ENCODE data around the gene TPRG1. TPM values are rescaled to one million over a fixed set of nuclear protein-coding genes. Genes with fewer than 3 reads are reported as not detected.

The TPRG1 gene
- total RNA-seq, 2 donors from 2014 or later: 2.1 to 4.6 TPM

- WGBS, 2 donors: 85 to 89% methylated on average over 1 of the region's 1 CpG
- DNase-seq (no peak), ATAC-seq (no peak)
- Histone ChIP-seq H3K27me3 (no peaks in the 10 kb centered on the region), H3K4me3 (no peak overlapping the region), H3K36me3 (replicated peaks in 1 of 2; ENCODE audit: insufficient read depth in 1 of 2, low read depth in 2 of 2) (no peaks in the 10 kb centered on the region), H3K27ac (no peak overlapping the region), H3K9me3 (no peaks in the 10 kb centered on the region), H3K4me1 (no peaks in the 10 kb centered on the region)
- intact Hi-C loops (cut with DNase I): no loop called here
- TF ChIP-seq POLR2A (IDR thresholded peaks at IDR 0.05) (no peak), CTCF (IDR thresholded peaks at IDR 0.05) (no peak)
Measured at GRCh38 chr3:189214651-189215050, 42.9 kb downstream of the TPRG1 start.

GRCh38 chr3:189222927-189223636 lies 51.3 kb downstream of the TPRG1 start:
- 50 to 86% methylated on average over 3 of the region's 3 CpGs for WGBS, 2 donors
- H3K27ac ChIP-seq: no peak overlapping the region
- no peaks in the 10 kb centered on the region for H3K27me3 ChIP-seq
- intact Hi-C loops (cut with DNase I): no loop called here
- H3K4me1 ChIP-seq: no peaks in the 10 kb centered on the region
- DNase-seq (no peak), ATAC-seq (no peak)
- H3K4me3 ChIP-seq: no peak overlapping the region
- TF ChIP-seq POLR2A (IDR thresholded peaks at IDR 0.05) (no peak), CTCF (IDR thresholded peaks at IDR 0.05) (no peak)
- H3K9me3 ChIP-seq: no peaks in the 10 kb centered on the region
- no peaks in the 10 kb centered on the region for H3K36me3 ChIP-seq (replicated peaks in 1 of 2; ENCODE audit: insufficient read depth in 1 of 2, low read depth in 2 of 2)

- Histone ChIP-seq H3K4me1 (no peaks in the 10 kb centered on the region), H3K9me3 (no peaks in the 10 kb centered on the region), H3K27ac (no peak overlapping the region), H3K4me3 (no peak overlapping the region), H3K27me3 (no peaks in the 10 kb centered on the region), H3K36me3 (replicated peaks in 1 of 2; ENCODE audit: insufficient read depth in 1 of 2, low read depth in 2 of 2) (no peaks in the 10 kb centered on the region)
- 53 to 64% methylated on average over 3 of the region's 3 CpGs for WGBS, 2 donors
- ATAC-seq (no peak), DNase-seq (no peak)
- intact Hi-C loops (cut with DNase I): no loop called here
- TF ChIP-seq CTCF (IDR thresholded peaks at IDR 0.05) (no peak), POLR2A (IDR thresholded peaks at IDR 0.05) (no peak)
Measured at GRCh38 chr3:189225431-189225830, 53.7 kb downstream of the TPRG1 start.

- no peak overlapping the region for H3K4me3 ChIP-seq
- no peaks in the 10 kb centered on the region for H3K9me3 ChIP-seq
- no peaks in the 10 kb centered on the region for H3K27me3 ChIP-seq
- ATAC-seq: no peak
- DNase-seq: no peak
- 90 to 93% methylated on average over 3 of the region's 3 CpGs for WGBS, 2 donors
- intact Hi-C loops (cut with DNase I): no loop called here
- no peaks in the 10 kb centered on the region for H3K36me3 ChIP-seq (replicated peaks in 1 of 2; ENCODE audit: insufficient read depth in 1 of 2, low read depth in 2 of 2)
- H3K4me1 ChIP-seq: no peaks in the 10 kb centered on the region
- no peak overlapping the region for H3K27ac ChIP-seq
- no peak for TF ChIP-seq CTCF (IDR thresholded peaks at IDR 0.05)
- no peak for TF ChIP-seq POLR2A (IDR thresholded peaks at IDR 0.05)
Measured at GRCh38 chr3:189227249-189227648, 55.5 kb downstream of the TPRG1 start.

- Histone ChIP-seq H3K27me3 (no peaks in the 10 kb centered on the region), H3K4me3 (no peak overlapping the region), H3K27ac (no peak overlapping the region), H3K36me3 (replicated peaks in 1 of 2; ENCODE audit: insufficient read depth in 1 of 2, low read depth in 2 of 2) (no peaks in the 10 kb centered on the region), H3K9me3 (no peaks in the 10 kb centered on the region), H3K4me1 (no peaks in the 10 kb centered on the region)
- intact Hi-C loops (cut with DNase I): no loop called here
- 64 to 70% methylated on average over 5 of the region's 5 CpGs for WGBS, 2 donors
- TF ChIP-seq POLR2A (IDR thresholded peaks at IDR 0.05) (no peak), CTCF (IDR thresholded peaks at IDR 0.05) (no peak)
- ATAC-seq: no peak
- DNase-seq: no peak
Measured at GRCh38 chr3:189229196-189229828, 57.5 kb downstream of the TPRG1 start.

Data from body of pancreas (tissue), 4 donors.